ENCODE results near the gene ZNF679.
"Not testable (repeated sequence)": the region's sequence is repeated elsewhere in the genome, so short reads cannot be mapped to it uniquely, and the experiment has no call there.

ZNF679 gene

GRCh38 chr7:64316031-64316742, 87.9 kb downstream of the ZNF679 start:
- H3K36me3 ChIP-seq (ENCODE audit: control insufficient read depth, insufficient read depth, low read length); H3K4me1 ChIP-seq (ENCODE audit: control insufficient read depth, insufficient read depth, low read length); H3K27me3 ChIP-seq (ENCODE audit: control insufficient read depth, insufficient read depth, low read length); H3K27ac ChIP-seq (ENCODE audit: low read depth, low read length); H3K4me3 ChIP-seq (ENCODE audit: low read length); H3K9ac ChIP-seq (ENCODE audit: low read length): not testable (repeated sequence)

Measured in rectal smooth muscle tissue (tissue), 1 donor.